Endodermal cell (in vitro differentiated cells): Measurements from ENCODE around the gene ACVR1C. TPM values are rescaled to one million over a fixed set of nuclear protein-coding genes. Genes with fewer than 3 reads are reported as not detected.

Experiments
- DNase-seq: peaks from one replicate; pipeline ENCODE4 v3.0.0-alpha.2; 2017
- H3K27ac ChIP-seq: 2 replicates; pipeline ENCODE4 v1.5.1; 2013; ENCODE audit warnings: mild to moderate bottlenecking, low read depth, low read length, moderate library complexity
- H3K27me3 ChIP-seq: 2 replicates; pipeline ENCODE4 v1.6.1; 2013; ENCODE audit warnings: mild to moderate bottlenecking, low read length, moderate library complexity; ENCODE audit not compliant: insufficient read depth, control insufficient read depth, poor library complexity, severe bottlenecking
- H3K36me3 ChIP-seq: 2 replicates; pipeline ENCODE4 v1.7.0; 2013; ENCODE audit warnings: mild to moderate bottlenecking, low read length, moderate library complexity; ENCODE audit not compliant: control insufficient read depth, insufficient read depth
- H3K4me1 ChIP-seq: one replicate; pipeline ENCODE4 v1.7.0; 2013; ENCODE audit warnings: low read length; ENCODE audit not compliant: control insufficient read depth, insufficient read depth
- H3K4me3 ChIP-seq: 2 replicates; pipeline ENCODE4 v1.5.1; 2013; ENCODE audit warnings: mild to moderate bottlenecking, low read length, moderate library complexity
- H3K9ac ChIP-seq: 2 replicates; pipeline ENCODE4 v1.6.1; 2013; ENCODE audit warnings: mild to moderate bottlenecking, low read length, moderate library complexity; ENCODE audit not compliant: poor library complexity, severe bottlenecking; ENCODE audit errors: extremely low read depth
- H3K9me3 ChIP-seq: 2 replicates; pipeline ENCODE4 v1.6.1; 2013; ENCODE audit warnings: mild to moderate bottlenecking, low read length, moderate library complexity; ENCODE audit not compliant: control insufficient read depth
- H3K27ac Mint-ChIP-seq: 2 replicates; pipeline ENCODE4 v1.8.0; 2020; ENCODE audit warnings: mixed read lengths
- H3K27me3 Mint-ChIP-seq: 2 replicates; pipeline ENCODE4 v1.8.0; 2021; ENCODE audit warnings: mild to moderate bottlenecking, mixed read lengths; ENCODE audit not compliant: insufficient read depth
- H3K36me3 Mint-ChIP-seq: 2 replicates; pipeline ENCODE4 v1.8.0; 2020; ENCODE audit warnings: low read depth, mixed read lengths
- H3K4me1 Mint-ChIP-seq: 2 replicates; pipeline ENCODE4 v1.8.0; 2020; ENCODE audit warnings: mixed read lengths
- H3K4me3 Mint-ChIP-seq: 2 replicates; pipeline ENCODE4 v1.8.0; 2020; ENCODE audit warnings: mild to moderate bottlenecking, moderate library complexity, mixed read lengths
- H3K9me3 Mint-ChIP-seq: 2 replicates; pipeline ENCODE4 v1.8.0; 2020; ENCODE audit warnings: mild to moderate bottlenecking, mixed read lengths
- CTCF ChIP-seq: fragments of 200-600 bp; sonication (generic); conservative IDR thresholded peaks from 2 replicates; pipeline ENCODE4 v1.5.0; 2021; ENCODE audit warnings: antibody characterized with exemption, mild to moderate bottlenecking
- WGBS, 2 experiments: methylation state at CpG; one replicate each; pipeline versions ENCODE4 v1.1.5 to v1.1.7; 2013; ENCODE audit warnings: missing lambda C conversion rate in 2 of 2, mixed read lengths in 1 of 2; ENCODE audit not compliant: insufficient coverage in 1 of 2, insufficient read length in 1 of 2; 5-methylcytosine and 5-hydroxymethylcytosine counted together
- total RNA-seq, 2 donors: library from RNA; stranded (reverse); fragmentation: NEBNext Ultra II Directional in 1 of 2; extraction: Animal tissue kit (Norgen Biotek cat#: 25700) in 1 of 2; gene quantifications; 2 replicates in 1 of 2; 3 replicates in 1 of 2; pipeline ENCODE4 v1.2.1, GENCODE V29; 2021

Gene ACVR1C
- total RNA-seq, 2 donors from 2014 or later, result 0.59 to 0.69 TPM

- H3K4me3 Mint-ChIP-seq, result no peak overlapping the region
- no peaks in the 10 kb centered on the region for H3K4me1 Mint-ChIP-seq
- peaks cover 33% of the 10 kb centered on the region for H3K27me3 Mint-ChIP-seq
- DNase-seq, result no peak
- no peaks in the 10 kb centered on the region for H3K27me3 ChIP-seq
- H3K27ac ChIP-seq, result no peak overlapping the region
- H3K4me1 ChIP-seq, result no peaks in the 10 kb centered on the region
- no peak overlapping the region for H3K9ac ChIP-seq
- no peak for TF ChIP-seq CTCF
- H3K4me3 ChIP-seq, result no peak overlapping the region
- 71 to 78% methylated on average over 2 to 4 of the region's 4 CpGs for WGBS, 2 experiments
- no peak overlapping the region for H3K27ac Mint-ChIP-seq
- H3K9me3 ChIP-seq, result no peaks in the 10 kb centered on the region
- H3K36me3 Mint-ChIP-seq, result no peaks in the 10 kb centered on the region
- H3K36me3 ChIP-seq, result no peaks in the 10 kb centered on the region
- H3K9me3 Mint-ChIP-seq, result no peaks in the 10 kb centered on the region
Measured at GRCh38 chr2:157657101-157657500, 28.4 kb upstream of the ACVR1C start.

- Histone ChIP-seq H3K9ac (no peak overlapping the region), H3K27ac (no peak overlapping the region), H3K4me3 (no peak overlapping the region), H3K4me1 (no peaks in the 10 kb centered on the region), H3K27me3 (no peaks in the 10 kb centered on the region), H3K9me3 (no peaks in the 10 kb centered on the region), H3K36me3 (no peaks in the 10 kb centered on the region)
- H3K4me3 Mint-ChIP-seq, result no peak overlapping the region
- DNase-seq, result no peak
- H3K27me3 Mint-ChIP-seq, result peaks cover 6% of the 10 kb centered on the region
- H3K27ac Mint-ChIP-seq, result no peak overlapping the region
- no peaks in the 10 kb centered on the region for H3K9me3 Mint-ChIP-seq
- H3K36me3 Mint-ChIP-seq, result no peaks in the 10 kb centered on the region
- TF ChIP-seq CTCF, result no peak
- H3K4me1 Mint-ChIP-seq, result no peaks in the 10 kb centered on the region
Measured at GRCh38 chr2:157644776-157645175, 16.1 kb upstream of the ACVR1C start.

- TF ChIP-seq CTCF, result no peak
- DNase-seq, result no peak
- H3K27me3 Mint-ChIP-seq, result peaks cover 24% of the 10 kb centered on the region
- peaks cover 15% of the 10 kb centered on the region for H3K27me3 ChIP-seq
- no peaks in the 10 kb centered on the region for H3K36me3 ChIP-seq
- no peak overlapping the region for H3K27ac Mint-ChIP-seq
- H3K36me3 Mint-ChIP-seq, result no peaks in the 10 kb centered on the region
- no peak overlapping the region for H3K4me3 ChIP-seq
- WGBS, 2 experiments, result 86% methylated on average over 2 of the region's 2 CpGs; no CpG with 5 or more reads in 1 of the 2 experiments
- peaks cover 5% of the 10 kb centered on the region for H3K4me1 Mint-ChIP-seq
- peaks cover 4% of the 10 kb centered on the region for H3K4me1 ChIP-seq
- no peak overlapping the region for H3K9ac ChIP-seq
- no peaks in the 10 kb centered on the region for H3K9me3 Mint-ChIP-seq
- H3K4me3 Mint-ChIP-seq, result no peak overlapping the region
- no peaks in the 10 kb centered on the region for H3K9me3 ChIP-seq
- no peak overlapping the region for H3K27ac ChIP-seq
Measured at GRCh38 chr2:157631861-157632260, 3.2 kb upstream of the ACVR1C start.
